Measurements from ENCODE around the gene RING1.

The RING1 gene

GRCh38 chr6:33247977-33248642 is 39.8 kb downstream of the RING1 start:
- DNase-seq (ENCODE audit: low spot score): peak; percentile 94

GRCh38 chr6:33248643-33248931 is 40.3 kb downstream of the RING1 start:
- DNase-seq (ENCODE audit: low spot score): no peak

GRCh38 chr6:33248932-33249731 is 40.8 kb downstream of the RING1 start:
- peak; percentile 100 for DNase-seq (ENCODE audit: low spot score)

GRCh38 chr6:33249732-33250630 is 41.7 kb downstream of the RING1 start:
- DNase-seq (ENCODE audit: low spot score): peak; percentile 43

GRCh38 chr6:33250731-33251130 is 42.4 kb downstream of the RING1 start:
- no peak for DNase-seq (ENCODE audit: low spot score)

GRCh38 chr6:33251395-33252012 is 43.2 kb downstream of the RING1 start:
- DNase-seq (ENCODE audit: low spot score): no peak

GRCh38 chr6:33252759-33253158 is 44.5 kb downstream of the RING1 start:
- no peak for DNase-seq (ENCODE audit: low spot score)

GRCh38 chr6:33254591-33254990 is 46.3 kb downstream of the RING1 start:
- no peak for DNase-seq (ENCODE audit: low spot score)

- no peak for DNase-seq (ENCODE audit: low spot score)
These were observed 50.7 kb downstream of the RING1 start for GRCh38 chr6:33259032-33259431.
